Measurements from ENCODE around the gene TBCB. TPM values are rescaled to one million over a fixed set of nuclear protein-coding genes. Genes with fewer than 3 reads are reported as not detected.

Gene TBCB
- polyA plus RNA-seq, 1 of the 3 experiments (the other 2 are of a cell fraction): 712 TPM

DNA sequence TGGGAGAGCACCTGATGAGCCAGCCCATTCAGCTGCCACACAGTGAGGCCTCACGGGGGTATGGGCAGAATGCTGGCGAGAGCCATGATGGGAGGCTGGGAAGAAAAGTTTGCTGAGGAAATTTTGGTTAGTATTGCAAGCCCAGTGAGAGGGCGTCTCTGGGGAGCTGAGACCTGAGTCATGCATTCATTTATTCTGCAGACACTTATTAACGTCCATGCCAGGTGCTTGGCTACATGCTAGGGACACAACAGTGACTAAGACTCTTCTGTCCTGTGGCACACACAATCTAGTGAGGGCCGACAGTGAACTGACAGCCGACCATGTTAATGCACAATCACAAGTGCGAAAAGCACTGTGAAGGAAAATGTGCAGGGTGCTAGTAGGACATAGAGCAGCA, 33.4 kb upstream of the TBCB start:
- H4K20me1 ChIP-seq (ENCODE audit: insufficient read depth): no peaks in the 10 kb centered on the region
- H3K4me3 ChIP-seq (ENCODE audit: low read depth in 2 of 2, low read length in 1 of 2): no peak overlapping the region
- H3K79me2 ChIP-seq (ENCODE audit: insufficient read depth): no peaks in the 10 kb centered on the region
- H3K9me3 ChIP-seq: no peaks in the 10 kb centered on the region
- H2AFZ ChIP-seq (ENCODE audit: low read depth): no peak overlapping the region
- H3K4me2 ChIP-seq: no peak overlapping the region
- 86% methylated on average over 7 of the region's 7 CpGs for WGBS (ENCODE audit: low lambda C conversion rate)
- POLR2A ChIA-PET: no interaction called here
- no peak for DNase-seq
- no peak overlapping the region for H3K27ac ChIP-seq (ENCODE audit: low read depth in 2 of 2, low read length in 1 of 2)
- no peaks in the 10 kb centered on the region for H3K9me2 ChIP-seq
- peaks cover 9 to 15% of the 10 kb centered on the region in 2 experiments for H3K36me3 ChIP-seq (replicated peaks in 1 of 2; ENCODE audit: control insufficient read depth in 1 of 2, insufficient read depth in 2 of 2, low read length in 1 of 2)
- CTCF ChIA-PET: no interaction called here
- H3F3A ChIP-seq (replicated peaks; ENCODE audit: insufficient read depth): no peaks in the 10 kb centered on the region
- no peaks in the 10 kb centered on the region for H3K27me3 ChIP-seq (ENCODE audit: insufficient read depth)
- H3K9ac ChIP-seq: no peak overlapping the region
- TF ChIP-seq GATA2 (CRISPR knock-in tag; IDR thresholded peaks at IDR 0.05): no peak
- TF ChIP-seq, protein P1, sequence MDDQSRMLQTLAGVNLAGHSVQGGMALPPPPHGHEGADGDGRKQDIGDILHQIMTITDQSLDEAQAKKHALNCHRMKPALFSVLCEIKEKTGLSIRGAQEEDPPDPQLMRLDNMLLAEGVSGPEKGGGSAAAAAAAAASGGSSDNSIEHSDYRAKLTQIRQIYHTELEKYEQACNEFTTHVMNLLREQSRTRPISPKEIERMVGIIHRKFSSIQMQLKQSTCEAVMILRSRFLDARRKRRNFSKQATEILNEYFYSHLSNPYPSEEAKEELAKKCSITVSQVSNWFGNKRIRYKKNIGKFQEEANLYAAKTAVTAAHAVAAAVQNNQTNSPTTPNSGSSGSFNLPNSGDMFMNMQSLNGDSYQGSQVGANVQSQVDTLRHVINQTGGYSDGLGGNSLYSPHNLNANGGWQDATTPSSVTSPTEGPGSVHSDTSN (IDR thresholded peaks at IDR 0.05): no peak
- no peaks in the 10 kb centered on the region for H3K4me1 ChIP-seq (ENCODE audit: control insufficient read depth in 1 of 2, insufficient read depth in 2 of 2, low read depth in 1 of 2, low read length in 1 of 2)

DNA sequence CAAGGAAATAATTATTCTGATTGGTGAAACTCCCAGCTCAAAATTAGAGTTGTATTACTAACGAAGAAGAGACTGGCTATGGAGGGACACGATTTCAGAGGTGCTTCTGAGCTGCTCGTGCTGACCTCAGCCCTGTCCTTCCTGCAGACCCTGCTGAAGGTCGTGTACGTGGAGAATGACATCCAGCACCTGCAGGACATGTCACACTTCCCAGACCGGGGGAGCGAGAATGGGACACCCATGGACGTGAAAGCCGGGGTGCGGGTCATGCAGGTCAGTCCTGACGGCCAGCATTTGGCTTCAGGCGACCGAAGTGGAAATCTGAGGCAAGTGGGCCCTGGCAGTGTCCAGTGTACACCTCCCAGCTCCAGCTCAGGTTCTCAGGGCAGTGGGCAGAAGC, 32.4 kb upstream of the TBCB start:
- 92% methylated on average over 9 of the region's 13 CpGs for WGBS (ENCODE audit: low lambda C conversion rate)
- H3K9me3 ChIP-seq: no peaks in the 10 kb centered on the region
- H3K4me3 ChIP-seq (ENCODE audit: low read depth in 2 of 2, low read length in 1 of 2): no peak overlapping the region
- H3K27me3 ChIP-seq (ENCODE audit: insufficient read depth): no peaks in the 10 kb centered on the region
- no peak overlapping the region for H3K9ac ChIP-seq
- H3K36me3 ChIP-seq (replicated peaks in 1 of 2; ENCODE audit: control insufficient read depth in 1 of 2, insufficient read depth in 2 of 2, low read length in 1 of 2): peaks cover 9 to 15% of the 10 kb centered on the region in 2 experiments
- H2AFZ ChIP-seq (ENCODE audit: low read depth): no peak overlapping the region
- no peaks in the 10 kb centered on the region for H4K20me1 ChIP-seq (ENCODE audit: insufficient read depth)
- no peaks in the 10 kb centered on the region for H3K79me2 ChIP-seq (ENCODE audit: insufficient read depth)
- no peaks in the 10 kb centered on the region for H3F3A ChIP-seq (replicated peaks; ENCODE audit: insufficient read depth)
- H3K4me1 ChIP-seq (ENCODE audit: control insufficient read depth in 1 of 2, insufficient read depth in 2 of 2, low read depth in 1 of 2, low read length in 1 of 2): no peaks in the 10 kb centered on the region
- H3K9me2 ChIP-seq: no peaks in the 10 kb centered on the region
- ChIA-PET POLR2A (no interaction called here), CTCF (no interaction called here)
- DNase-seq: no peak
- TF ChIP-seq TAF1 (IDR thresholded peaks at IDR 0.05; ENCODE audit: borderline replicate concordance, low read depth, low read length) (no peak), MEF2A (IDR thresholded peaks at IDR 0.05; ENCODE audit: borderline replicate concordance, low read depth) (no peak), GABPA (IDR thresholded peaks at IDR 0.05; ENCODE audit: low read depth) (no peak), SIN3A (IDR thresholded peaks at IDR 0.05; ENCODE audit: borderline replicate concordance, low read depth, low read length) (no peak), RFX5 (IDR thresholded peaks at IDR 0.05; ENCODE audit: low read length) (no peak)
- TF ChIP-seq, protein P2, sequence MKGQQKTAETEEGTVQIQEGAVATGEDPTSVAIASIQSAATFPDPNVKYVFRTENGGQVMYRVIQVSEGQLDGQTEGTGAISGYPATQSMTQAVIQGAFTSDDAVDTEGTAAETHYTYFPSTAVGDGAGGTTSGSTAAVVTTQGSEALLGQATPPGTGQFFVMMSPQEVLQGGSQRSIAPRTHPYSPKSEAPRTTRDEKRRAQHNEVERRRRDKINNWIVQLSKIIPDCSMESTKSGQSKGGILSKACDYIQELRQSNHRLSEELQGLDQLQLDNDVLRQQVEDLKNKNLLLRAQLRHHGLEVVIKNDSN (IDR thresholded peaks at IDR 0.05; ENCODE audit: borderline replicate concordance, low read depth): no peak
- TF ChIP-seq, protein P3, sequence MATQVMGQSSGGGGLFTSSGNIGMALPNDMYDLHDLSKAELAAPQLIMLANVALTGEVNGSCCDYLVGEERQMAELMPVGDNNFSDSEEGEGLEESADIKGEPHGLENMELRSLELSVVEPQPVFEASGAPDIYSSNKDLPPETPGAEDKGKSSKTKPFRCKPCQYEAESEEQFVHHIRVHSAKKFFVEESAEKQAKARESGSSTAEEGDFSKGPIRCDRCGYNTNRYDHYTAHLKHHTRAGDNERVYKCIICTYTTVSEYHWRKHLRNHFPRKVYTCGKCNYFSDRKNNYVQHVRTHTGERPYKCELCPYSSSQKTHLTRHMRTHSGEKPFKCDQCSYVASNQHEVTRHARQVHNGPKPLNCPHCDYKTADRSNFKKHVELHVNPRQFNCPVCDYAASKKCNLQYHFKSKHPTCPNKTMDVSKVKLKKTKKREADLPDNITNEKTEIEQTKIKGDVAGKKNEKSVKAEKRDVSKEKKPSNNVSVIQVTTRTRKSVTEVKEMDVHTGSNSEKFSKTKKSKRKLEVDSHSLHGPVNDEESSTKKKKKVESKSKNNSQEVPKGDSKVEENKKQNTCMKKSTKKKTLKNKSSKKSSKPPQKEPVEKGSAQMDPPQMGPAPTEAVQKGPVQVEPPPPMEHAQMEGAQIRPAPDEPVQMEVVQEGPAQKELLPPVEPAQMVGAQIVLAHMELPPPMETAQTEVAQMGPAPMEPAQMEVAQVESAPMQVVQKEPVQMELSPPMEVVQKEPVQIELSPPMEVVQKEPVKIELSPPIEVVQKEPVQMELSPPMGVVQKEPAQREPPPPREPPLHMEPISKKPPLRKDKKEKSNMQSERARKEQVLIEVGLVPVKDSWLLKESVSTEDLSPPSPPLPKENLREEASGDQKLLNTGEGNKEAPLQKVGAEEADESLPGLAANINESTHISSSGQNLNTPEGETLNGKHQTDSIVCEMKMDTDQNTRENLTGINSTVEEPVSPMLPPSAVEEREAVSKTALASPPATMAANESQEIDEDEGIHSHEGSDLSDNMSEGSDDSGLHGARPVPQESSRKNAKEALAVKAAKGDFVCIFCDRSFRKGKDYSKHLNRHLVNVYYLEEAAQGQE (IDR thresholded peaks at IDR 0.05; ENCODE audit: low read depth, low read length): no peak
- TF ChIP-seq, protein P4, sequence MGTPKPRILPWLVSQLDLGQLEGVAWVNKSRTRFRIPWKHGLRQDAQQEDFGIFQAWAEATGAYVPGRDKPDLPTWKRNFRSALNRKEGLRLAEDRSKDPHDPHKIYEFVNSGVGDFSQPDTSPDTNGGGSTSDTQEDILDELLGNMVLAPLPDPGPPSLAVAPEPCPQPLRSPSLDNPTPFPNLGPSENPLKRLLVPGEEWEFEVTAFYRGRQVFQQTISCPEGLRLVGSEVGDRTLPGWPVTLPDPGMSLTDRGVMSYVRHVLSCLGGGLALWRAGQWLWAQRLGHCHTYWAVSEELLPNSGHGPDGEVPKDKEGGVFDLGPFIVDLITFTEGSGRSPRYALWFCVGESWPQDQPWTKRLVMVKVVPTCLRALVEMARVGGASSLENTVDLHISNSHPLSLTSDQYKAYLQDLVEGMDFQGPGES (IDR thresholded peaks at IDR 0.05; ENCODE audit: low read depth, low read length): no peak
- H3K27ac ChIP-seq (ENCODE audit: low read depth in 2 of 2, low read length in 1 of 2): no peak overlapping the region
- H3K4me2 ChIP-seq: no peak overlapping the region
